IMR-90 (cell line): Measurements from ENCODE around the gene BCAS1.

Source experiments
- BHLHE40 ChIP-seq: fragments of 150-350 bp; IDR thresholded peaks from 2 replicates; pipeline ENCODE4 v1.6.1; 2016; ENCODE audit warnings: mild to moderate bottlenecking, low read depth, low read length
- CEBPB ChIP-seq: IDR thresholded peaks from 2 replicates; pipeline ENCODE4 v1.6.1; 2012; ENCODE audit warnings: low read depth, low read length, improper control_type of control experiment
- CHD1 ChIP-seq: IDR thresholded peaks from 2 replicates; pipeline ENCODE4 v1.6.1; 2012; ENCODE audit warnings: low read depth, low read length, improper control_type of control experiment
- MAZ ChIP-seq: IDR thresholded peaks from 2 replicates; pipeline ENCODE4 v1.6.1; 2012; ENCODE audit warnings: low read depth, mild to moderate bottlenecking, low read length, improper control_type of control experiment, moderate library complexity, borderline replicate concordance
- POLR2A ChIP-seq: IDR thresholded peaks from 2 replicates; pipeline ENCODE4 v1.6.1; 2012; ENCODE audit warnings: mild to moderate bottlenecking, low read depth, low read length
- RAD21 ChIP-seq: IDR thresholded peaks from 2 replicates; pipeline ENCODE4 v1.6.1; 2012; ENCODE audit warnings: low read length, improper control_type of control experiment
- RFX5 ChIP-seq: IDR thresholded peaks from 2 replicates; pipeline ENCODE4 v1.8.0; 2012; ENCODE audit warnings: low read depth, mild to moderate bottlenecking, low read length, moderate library complexity
- SMC3 ChIP-seq: fragments of 150-350 bp; IDR thresholded peaks from 2 replicates; pipeline ENCODE4 v1.6.1; 2016; ENCODE audit warnings: low read depth, mild to moderate bottlenecking, antibody characterized with exemption, low read length, moderate library complexity
- TF ChIP-seq, protein P1 (sequence below): conservative IDR thresholded peaks from 2 replicates; pipeline ENCODE4 v1.5.1; 2012; ENCODE audit warnings: mild to moderate bottlenecking, low read depth, low read length, improper control_type of control experiment

DNA sequence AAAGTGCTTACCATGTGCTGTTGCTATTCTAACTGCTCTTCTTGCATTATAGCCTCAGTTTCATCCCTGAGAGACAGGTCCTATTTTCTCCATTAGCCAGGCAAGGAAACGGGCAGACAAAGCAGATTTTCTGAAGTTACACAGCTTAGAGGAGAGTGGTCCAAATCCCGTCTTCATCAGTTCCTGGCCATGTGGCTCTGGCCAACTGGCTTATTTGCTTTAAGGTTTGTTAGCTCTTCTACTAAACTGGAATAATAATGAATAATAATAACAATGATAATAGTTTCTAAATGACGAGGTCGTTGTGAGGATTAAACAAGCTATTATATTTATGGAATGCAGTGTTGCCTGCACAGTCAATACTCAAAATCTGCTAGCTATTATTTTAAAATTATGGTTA lies 35.8 kb upstream of the BCAS1 start:
- TF ChIP-seq, protein P1, sequence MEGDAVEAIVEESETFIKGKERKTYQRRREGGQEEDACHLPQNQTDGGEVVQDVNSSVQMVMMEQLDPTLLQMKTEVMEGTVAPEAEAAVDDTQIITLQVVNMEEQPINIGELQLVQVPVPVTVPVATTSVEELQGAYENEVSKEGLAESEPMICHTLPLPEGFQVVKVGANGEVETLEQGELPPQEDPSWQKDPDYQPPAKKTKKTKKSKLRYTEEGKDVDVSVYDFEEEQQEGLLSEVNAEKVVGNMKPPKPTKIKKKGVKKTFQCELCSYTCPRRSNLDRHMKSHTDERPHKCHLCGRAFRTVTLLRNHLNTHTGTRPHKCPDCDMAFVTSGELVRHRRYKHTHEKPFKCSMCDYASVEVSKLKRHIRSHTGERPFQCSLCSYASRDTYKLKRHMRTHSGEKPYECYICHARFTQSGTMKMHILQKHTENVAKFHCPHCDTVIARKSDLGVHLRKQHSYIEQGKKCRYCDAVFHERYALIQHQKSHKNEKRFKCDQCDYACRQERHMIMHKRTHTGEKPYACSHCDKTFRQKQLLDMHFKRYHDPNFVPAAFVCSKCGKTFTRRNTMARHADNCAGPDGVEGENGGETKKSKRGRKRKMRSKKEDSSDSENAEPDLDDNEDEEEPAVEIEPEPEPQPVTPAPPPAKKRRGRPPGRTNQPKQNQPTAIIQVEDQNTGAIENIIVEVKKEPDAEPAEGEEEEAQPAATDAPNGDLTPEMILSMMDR = no peak
- no peak for TF ChIP-seq SMC3
- TF ChIP-seq CEBPB = no peak
- no peak for TF ChIP-seq RFX5
- TF ChIP-seq MAZ = no peak
- TF ChIP-seq POLR2A = no peak
- no peak for TF ChIP-seq BHLHE40
- no peak for TF ChIP-seq CHD1
- no peak for TF ChIP-seq RAD21
